ENCODE results near the gene MAGEA2.
"Not testable (repeated sequence)": the region's sequence is repeated elsewhere in the genome, so short reads cannot be mapped to it uniquely, and the experiment has no call there.

The MAGEA2 gene

DNA sequence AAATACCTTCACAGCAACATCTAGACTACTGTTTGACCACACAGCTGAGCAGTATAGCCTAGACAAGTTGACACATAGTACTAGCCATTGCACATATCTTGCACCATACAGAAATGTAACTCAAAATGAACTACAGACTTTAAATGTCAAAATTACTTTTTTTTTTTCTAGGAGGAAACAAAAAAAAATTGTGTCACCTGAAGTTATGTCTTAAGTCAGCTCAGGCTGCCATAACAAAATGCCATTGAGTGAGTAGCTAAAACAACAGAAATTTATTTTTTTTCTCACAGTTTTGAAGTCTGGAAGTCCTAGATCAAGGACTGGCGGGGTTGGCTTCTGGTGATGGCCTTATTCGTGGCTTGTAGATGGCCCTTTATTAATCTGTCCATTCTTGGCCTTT lies 44.5 kb downstream of the MAGEA2 start, which contains the start of gene CSAG2:
TSS of gene CSAG2 (minus strand) at position 101 of the 400 bp plus-strand sequence. CDS start 161 bp downstream, outside the sequence.
- DNase-seq (ENCODE audit: low read depth in 2 of 2): not testable (repeated sequence)

DNA sequence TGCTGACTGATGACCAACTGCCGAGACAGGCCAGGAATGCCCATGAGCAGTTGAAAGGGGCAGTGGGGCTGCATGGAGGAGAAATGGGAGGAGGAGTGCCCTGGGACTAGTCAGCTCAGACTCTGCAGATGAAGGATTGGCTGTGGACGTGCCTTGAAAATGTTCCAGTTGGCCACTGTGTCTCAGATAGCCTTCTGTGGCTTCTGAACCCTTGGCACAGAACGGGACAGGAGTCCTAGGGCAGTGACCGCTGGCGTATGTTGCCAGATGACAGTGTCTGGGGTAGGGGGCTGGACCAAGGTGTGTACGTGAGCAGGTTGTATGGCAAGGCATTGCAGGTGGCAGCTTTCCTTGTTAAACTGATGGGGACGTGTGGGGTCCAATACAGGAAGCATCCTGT lies 47.1 kb downstream of the MAGEA2 start:
- not testable (repeated sequence) for DNase-seq (ENCODE audit: low read depth in 2 of 2)

DNA sequence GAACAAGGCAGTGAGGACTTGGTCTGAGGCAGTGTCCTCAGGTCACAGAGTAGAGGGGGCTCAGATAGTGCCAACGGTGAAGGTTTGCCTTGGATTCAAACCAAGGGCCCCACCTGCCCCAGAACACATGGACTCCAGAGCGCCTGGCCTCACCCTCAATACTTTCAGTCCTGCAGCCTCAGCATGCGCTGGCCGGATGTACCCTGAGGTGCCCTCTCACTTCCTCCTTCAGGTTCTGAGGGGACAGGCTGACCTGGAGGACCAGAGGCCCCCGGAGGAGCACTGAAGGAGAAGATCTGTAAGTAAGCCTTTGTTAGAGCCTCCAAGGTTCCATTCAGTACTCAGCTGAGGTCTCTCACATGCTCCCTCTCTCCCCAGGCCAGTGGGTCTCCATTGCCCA lies 53.3 kb downstream of the MAGEA2 start:
- not testable (repeated sequence) for DNase-seq (ENCODE audit: low read depth in 2 of 2)
